Thyroid gland (tissue), 4 donors: ENCODE results near the gene RPS6KL1. TPM values are rescaled to one million over a fixed set of nuclear protein-coding genes. Genes with fewer than 3 reads are reported as not detected.

ENCODE experiments used
- DNase-seq, 2 donors: peaks; one replicate each; pipeline ENCODE4 v3.0.0-alpha.2; 2019
- H3K27ac ChIP-seq, 3 donors: fragments of 200-600 bp; sonication (generic); 1 replicate in 2 of 3; 2 replicates in 1 of 3; pipeline ENCODE4 v1.5.1; 2016 to 2019; ENCODE audit warnings: mild to moderate bottlenecking in 1 of 3, moderate library complexity in 1 of 3
- H3K27me3 ChIP-seq: fragments of 200-600 bp; sonication (generic); one replicate; pipeline ENCODE4 v1.5.1; 2019
- H3K36me3 ChIP-seq, 2 donors: fragments of 200-600 bp; sonication (generic); one replicate each; pipeline ENCODE4 v1.5.1; 2016 to 2019
- H3K4me1 ChIP-seq, 2 donors: fragments of 200-600 bp; sonication (generic); one replicate each; pipeline ENCODE4 v1.5.1; 2017 to 2019
- H3K4me3 ChIP-seq, 3 donors: fragments of 200-600 bp; sonication (generic); replicated peaks in 1 of 3; 1 replicate in 2 of 3; 2 replicates in 1 of 3; pipeline ENCODE4 v1.5.1; 2016; ENCODE audit warnings: mild to moderate bottlenecking in 1 of 3
- H3K9me3 ChIP-seq: fragments of 200-600 bp; sonication (generic); one replicate; pipeline ENCODE4 v1.5.1; 2017
- CTCF ChIP-seq, 6 experiments: fragments of 200-600 bp in 3 of 6; fragments of 450-650 bp in 3 of 6; sonication (generic) in 3 of 6; IDR thresholded peaks; one replicate each; pipeline ENCODE4 v1.5.1; 2016 to 2019; ENCODE audit warnings: antibody characterized with exemption in 6 of 6, mild to moderate bottlenecking in 2 of 6, inconsistent platforms in 1 of 6, moderate library complexity in 1 of 6
- POLR2A ChIP-seq, 2 donors: fragments of 450-650 bp; IDR thresholded peaks; one replicate each; pipeline ENCODE4 v1.6.1; 2017; ENCODE audit warnings: antibody characterized with exemption in 2 of 2, mild to moderate bottlenecking in 2 of 2, moderate library complexity in 1 of 2
- WGBS, 2 donors: methylation state at CpG; one replicate each; pipeline ENCODE4 v1.1.5; 2017; 5-methylcytosine and 5-hydroxymethylcytosine counted together
- intact Hi-C: fragments of 100-400 bp; cut with DNase I; formaldehyde crosslinking; loops from one replicate; pipeline ENCODE4 v1.15.1; 2023
- total RNA-seq, 4 donors: library from RNA; depleted of rRNA; stranded (reverse); fragments of >200 nt; gene quantifications; one replicate each; pipeline ENCODE4 v1.2.3, GENCODE V29; 2016

The RPS6KL1 gene
- total RNA-seq, 4 donors from 2014 or later: 5.7 to 16.4 (median 9.5) TPM

- intact Hi-C loops: no loop called here
- H3K27me3 ChIP-seq: no peaks in the 10 kb centered on the region
- TF ChIP-seq POLR2A (IDR thresholded peaks at IDR 0.05): no peak
- TF ChIP-seq CTCF (IDR thresholded peaks at IDR 0.05): no peak
- H3K36me3 ChIP-seq: no peaks in the 10 kb centered on the region
- H3K4me3 ChIP-seq: no peak overlapping the region
- no peaks in the 10 kb centered on the region for H3K9me3 ChIP-seq
- no peak for DNase-seq
- peaks cover 22 to 28% of the 10 kb centered on the region in 2 donors for H3K4me1 ChIP-seq
- H3K27ac ChIP-seq: no peak overlapping the region
- 86 to 88% methylated on average over 3 of the region's 3 CpGs for WGBS, 2 donors
Observed at GRCh38 chr14:74879427-74880182, 43.5 kb downstream of the RPS6KL1 start.

GRCh38 chr14:74875941-74876913, 46.8 kb downstream of the RPS6KL1 start, which contains the start of gene PROX2:
Gene PROX2, minus strand, starts transcription at chr14:74876145. Its CDS starts 12,311 bp downstream, at chr14:74863834.
- Histone ChIP-seq H3K4me3 (no peak within 1 kb of the TSS), H3K36me3 (no peaks in the 10 kb centered on the region), H3K9me3 (no peaks in the 10 kb centered on the region), H3K27me3 (no peaks in the 10 kb centered on the region), H3K4me1 (peaks cover 6% of the 10 kb centered on the region in 2 donors), H3K27ac (no peak within 1 kb of the TSS)
- intact Hi-C loops: no loop called here
- no peak for DNase-seq
- no peak for TF ChIP-seq POLR2A (IDR thresholded peaks at IDR 0.05)
- no peak for TF ChIP-seq CTCF (IDR thresholded peaks at IDR 0.05)
- WGBS, 2 donors: 59 to 72% methylated on average over 12 to 13 of the region's 13 CpGs

- H3K9me3 ChIP-seq: no peaks in the 10 kb centered on the region
- TF ChIP-seq POLR2A (IDR thresholded peaks at IDR 0.05): no peak
- TF ChIP-seq CTCF (IDR thresholded peaks at IDR 0.05): no peak
- H3K27ac ChIP-seq: no peak overlapping the region
- no peaks in the 10 kb centered on the region for H3K4me1 ChIP-seq
- no peak overlapping the region for H3K4me3 ChIP-seq
- no peaks in the 10 kb centered on the region for H3K27me3 ChIP-seq
- 92 to 94% methylated on average over 5 of the region's 5 CpGs for WGBS, 2 donors
- intact Hi-C loops: no loop called here
- DNase-seq: no peak
- H3K36me3 ChIP-seq: no peaks in the 10 kb centered on the region
Observed at GRCh38 chr14:74875204-74875603, 47.9 kb downstream of the RPS6KL1 start.

- intact Hi-C loops: no loop called here
- H3K27ac ChIP-seq: no peak overlapping the region
- H3K27me3 ChIP-seq: no peaks in the 10 kb centered on the region
- DNase-seq: no peak
- WGBS, 2 donors: 86 to 94% methylated on average over 4 of the region's 4 CpGs
- H3K4me1 ChIP-seq: no peaks in the 10 kb centered on the region
- no peaks in the 10 kb centered on the region for H3K9me3 ChIP-seq
- TF ChIP-seq POLR2A (IDR thresholded peaks at IDR 0.05) (no peak), CTCF (IDR thresholded peaks at IDR 0.05) (no peak)
- H3K36me3 ChIP-seq: no peaks in the 10 kb centered on the region
- H3K4me3 ChIP-seq: no peak overlapping the region
Observed at GRCh38 chr14:74871819-74872218, 51.2 kb downstream of the RPS6KL1 start.
